ENCODE data around the gene PPM1M. TPM values are rescaled to one million over a fixed set of nuclear protein-coding genes. Genes with fewer than 3 reads are reported as not detected.
A peak's percentile ranks its signal among the peaks of the same experiment; 100 is the strongest.

PPM1M gene
- total RNA-seq, 1 experiment from 2014 or later, result 1.4 TPM

DNA sequence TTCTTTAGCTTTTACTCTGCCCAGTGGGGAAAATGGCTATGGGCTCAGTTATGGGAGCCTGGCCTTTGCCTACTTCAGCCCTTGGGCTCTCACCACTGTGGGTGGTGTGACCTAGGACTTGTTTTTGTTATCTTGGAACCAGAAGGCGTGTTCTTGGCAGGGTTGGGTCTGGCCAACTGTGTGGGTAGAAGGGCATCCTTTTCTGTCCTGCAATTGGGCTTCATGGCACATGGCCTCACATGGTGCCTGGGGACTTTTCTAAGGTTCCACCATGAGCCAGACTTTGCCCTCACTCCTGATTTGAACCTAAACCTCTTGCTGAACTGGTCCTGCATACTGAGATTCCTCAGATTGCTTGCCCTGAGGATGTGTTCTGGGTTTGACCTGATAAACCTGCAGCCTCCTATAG lies 43.8 kb downstream of the PPM1M start:
- in situ Hi-C loops (cut with HindIII; ENCODE audit: low sequenced_read_pairs), result no loop called here

DNA sequence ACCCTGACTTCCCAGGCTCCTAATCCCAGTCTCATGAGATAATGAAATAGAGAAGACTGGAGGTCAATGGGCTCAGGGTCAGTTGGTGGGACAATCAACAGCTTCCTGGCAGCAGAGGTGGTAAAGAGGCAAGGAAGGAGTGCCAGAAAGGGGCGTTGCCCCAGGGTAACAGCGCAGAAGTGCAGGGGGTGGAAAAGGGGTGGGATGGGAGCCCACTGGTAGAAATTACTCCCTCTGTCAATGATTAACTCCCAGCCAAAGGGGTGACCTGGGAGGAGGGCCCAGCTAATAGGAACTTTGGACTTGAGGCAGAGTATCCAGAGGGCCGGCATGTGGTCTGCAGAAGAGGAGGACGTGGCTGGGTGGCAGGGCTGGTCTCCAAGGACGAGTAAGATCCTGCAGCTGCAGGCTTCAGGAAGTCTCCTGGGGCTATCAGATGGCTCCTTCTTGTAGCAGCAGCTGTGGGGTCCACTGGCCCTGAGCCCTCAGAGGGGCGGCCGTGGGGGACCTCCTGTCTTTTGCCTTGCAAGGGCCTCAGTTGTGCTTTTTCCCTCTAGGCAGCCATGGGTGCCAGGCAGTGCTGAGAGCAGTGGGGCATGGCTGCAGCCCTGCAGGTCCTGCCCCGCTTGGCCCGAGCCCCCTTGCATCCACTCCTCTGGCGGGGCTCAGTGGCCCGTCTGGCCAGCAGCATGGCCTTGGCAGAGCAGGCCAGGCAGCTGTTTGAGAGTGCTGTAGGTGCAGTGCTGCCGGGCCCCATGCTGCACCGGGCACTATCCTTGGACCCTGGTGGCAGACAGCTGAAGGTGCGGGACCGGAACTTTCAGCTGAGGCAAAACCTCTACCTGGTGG lies 44.4 kb downstream of the PPM1M start:
- DNase-seq (ENCODE audit: low spot score), result no peak
- in situ Hi-C loops (cut with HindIII; ENCODE audit: low sequenced_read_pairs), result no loop called here

More for the DNA sequence above, 43.8 kb downstream of the PPM1M start:
- no peak for DNase-seq (ENCODE audit: low spot score)

DNA sequence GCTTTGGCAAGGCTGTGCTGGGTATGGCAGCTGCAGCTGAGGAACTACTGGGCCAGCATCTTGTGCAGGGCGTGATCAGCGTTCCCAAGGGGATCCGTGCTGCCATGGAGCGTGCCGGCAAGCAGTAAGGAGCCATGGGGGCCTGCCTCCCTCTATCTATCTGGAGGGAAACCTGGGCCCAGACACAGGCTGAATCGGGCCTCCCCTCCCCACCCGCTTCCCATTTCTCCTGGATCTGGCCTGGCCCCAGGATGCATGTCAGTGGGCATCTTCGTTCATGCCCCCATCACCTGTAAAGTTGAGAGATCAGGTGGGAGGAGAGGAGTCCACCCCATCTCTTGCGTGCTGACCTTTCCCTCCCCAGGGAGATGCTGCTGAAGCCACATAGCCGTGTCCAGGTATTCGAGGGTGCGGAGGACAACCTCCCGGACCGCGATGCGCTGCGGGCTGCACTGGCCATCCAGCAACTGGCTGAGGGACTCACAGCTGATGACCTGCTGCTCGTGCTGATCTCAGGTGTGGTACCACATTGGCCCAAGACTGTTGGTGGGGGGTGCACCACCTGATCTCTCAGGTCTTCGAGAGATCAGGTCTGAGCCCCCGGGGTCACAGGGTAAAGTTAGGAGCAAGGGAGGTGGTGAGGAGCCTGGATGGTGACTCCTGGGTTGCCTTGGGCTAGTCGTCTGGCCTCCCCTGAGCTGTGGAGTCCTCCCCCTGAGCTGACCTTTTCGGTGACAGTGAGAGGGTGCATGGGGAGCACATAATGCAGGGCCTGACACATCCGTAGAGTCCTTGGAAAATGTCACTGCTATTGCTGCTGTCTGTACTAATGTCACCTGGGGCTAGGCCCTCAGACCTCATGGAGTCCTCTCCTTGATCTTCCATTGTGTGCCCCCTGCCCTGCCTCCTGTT lies 45.3 kb downstream of the PPM1M start:
- in situ Hi-C loops (cut with HindIII; ENCODE audit: low sequenced_read_pairs), result no loop called here
- DNase-seq (ENCODE audit: low spot score), result no peak

DNA sequence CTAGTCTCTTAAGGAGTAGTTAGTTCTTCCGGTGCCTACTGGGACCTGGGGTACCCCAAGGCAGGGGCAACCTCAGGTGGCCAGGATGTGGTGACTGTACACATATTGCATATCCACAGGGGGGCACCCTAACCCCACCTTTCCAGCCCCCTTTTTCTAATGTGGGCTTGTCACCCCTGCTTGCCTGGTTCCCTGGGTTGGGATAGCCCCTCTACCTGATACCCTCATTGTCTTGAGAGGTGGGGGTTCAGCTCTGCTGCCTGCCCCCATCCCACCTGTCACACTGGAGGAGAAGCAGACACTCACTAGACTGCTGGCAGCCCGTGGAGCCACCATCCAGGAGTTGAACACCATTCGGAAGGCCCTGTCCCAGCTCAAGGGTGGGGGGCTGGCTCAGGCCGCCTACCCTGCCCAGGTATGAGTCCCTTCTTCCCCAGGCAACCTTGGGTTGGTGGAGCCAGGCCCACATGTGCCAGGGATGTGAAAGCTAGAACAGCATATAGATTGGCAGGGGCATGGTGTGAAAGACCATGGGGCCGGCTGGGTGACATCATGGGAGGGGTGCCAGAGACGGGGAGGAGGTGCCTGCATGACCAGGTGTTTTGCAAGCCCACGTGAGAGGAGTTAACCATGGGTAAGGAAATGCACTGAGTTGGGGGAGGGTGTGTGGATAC lies 46.1 kb downstream of the PPM1M start:
- in situ Hi-C loops (cut with HindIII; ENCODE audit: low sequenced_read_pairs), result no loop called here
- peak; percentile 33 for DNase-seq (ENCODE audit: low spot score)

DNA sequence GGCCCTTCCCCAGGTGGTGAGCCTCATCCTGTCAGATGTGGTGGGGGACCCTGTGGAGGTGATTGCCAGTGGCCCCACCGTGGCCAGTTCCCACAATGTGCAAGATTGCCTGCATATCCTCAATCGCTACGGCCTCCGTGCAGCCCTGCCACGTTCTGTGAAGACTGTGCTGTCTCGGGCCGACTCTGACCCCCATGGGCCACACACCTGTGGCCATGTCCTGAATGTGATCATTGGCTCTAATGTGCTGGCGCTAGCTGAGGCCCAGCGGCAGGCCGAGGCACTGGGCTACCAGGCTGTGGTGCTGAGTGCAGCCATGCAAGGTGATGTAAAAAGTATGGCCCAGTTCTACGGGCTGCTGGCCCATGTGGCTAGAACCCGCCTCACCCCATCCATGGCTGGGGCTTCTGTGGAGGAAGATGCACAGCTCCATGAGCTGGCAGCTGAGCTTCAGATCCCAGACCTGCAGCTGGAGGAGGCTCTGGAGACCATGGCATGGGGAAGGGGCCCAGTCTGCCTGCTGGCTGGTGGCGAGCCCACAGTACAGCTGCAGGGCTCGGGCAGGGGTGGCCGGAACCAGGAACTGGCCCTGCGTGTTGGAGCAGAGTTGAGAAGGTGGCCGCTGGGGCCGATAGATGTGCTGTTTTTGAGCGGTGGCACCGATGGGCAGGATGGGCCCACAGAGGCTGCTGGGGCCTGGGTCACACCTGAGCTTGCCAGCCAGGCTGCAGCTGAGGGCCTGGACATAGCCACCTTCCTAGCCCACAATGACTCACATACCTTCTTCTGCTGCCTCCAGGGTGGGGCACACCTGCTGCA lies 46.9 kb downstream of the PPM1M start:
- no peak for DNase-seq (ENCODE audit: low spot score)
- in situ Hi-C loops (cut with HindIII; ENCODE audit: low sequenced_read_pairs), result no loop called here

DNA sequence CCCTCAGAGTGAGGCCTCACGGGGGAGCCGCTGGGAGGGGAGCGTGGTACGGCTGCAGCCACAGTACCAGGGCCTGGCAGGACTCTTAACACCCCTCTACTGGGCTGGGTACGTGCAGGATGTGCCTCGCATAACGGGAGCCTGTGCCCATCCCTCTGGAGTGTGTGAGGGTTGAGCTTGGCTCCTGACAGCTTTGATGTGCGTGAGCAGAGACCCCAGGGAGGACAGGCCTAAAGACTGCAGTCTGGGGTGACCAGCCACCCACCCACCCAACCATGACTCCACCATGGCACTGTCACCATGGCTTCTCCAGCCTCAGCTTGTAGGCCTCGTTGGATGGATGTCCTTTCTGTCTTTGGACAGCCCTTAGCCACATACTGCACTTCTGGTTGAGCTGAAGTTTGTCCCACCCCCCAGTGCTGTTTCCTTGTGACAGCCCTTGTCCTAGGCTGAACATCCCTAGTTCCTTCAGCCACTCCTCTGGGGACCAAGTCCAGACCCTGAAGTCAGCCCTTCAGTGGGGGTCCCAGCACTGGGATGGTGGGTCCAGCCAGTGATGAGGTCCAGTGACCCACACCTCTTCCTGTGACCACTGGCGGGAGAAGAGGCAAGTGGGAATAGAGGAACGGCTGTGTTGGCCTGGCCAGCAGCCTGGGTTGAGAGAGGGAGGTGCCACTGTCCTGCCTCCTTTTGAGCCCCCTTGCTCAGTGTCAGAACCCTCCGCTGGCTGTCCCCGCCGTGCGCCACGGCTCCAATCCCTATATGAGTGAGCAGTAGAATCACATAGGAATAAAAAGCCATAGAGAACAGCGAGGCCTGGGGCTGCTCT lies 48.1 kb downstream of the PPM1M start:
- DNase-seq (ENCODE audit: low spot score), result no peak
- in situ Hi-C loops (cut with HindIII; ENCODE audit: low sequenced_read_pairs), result no loop called here

DNA sequence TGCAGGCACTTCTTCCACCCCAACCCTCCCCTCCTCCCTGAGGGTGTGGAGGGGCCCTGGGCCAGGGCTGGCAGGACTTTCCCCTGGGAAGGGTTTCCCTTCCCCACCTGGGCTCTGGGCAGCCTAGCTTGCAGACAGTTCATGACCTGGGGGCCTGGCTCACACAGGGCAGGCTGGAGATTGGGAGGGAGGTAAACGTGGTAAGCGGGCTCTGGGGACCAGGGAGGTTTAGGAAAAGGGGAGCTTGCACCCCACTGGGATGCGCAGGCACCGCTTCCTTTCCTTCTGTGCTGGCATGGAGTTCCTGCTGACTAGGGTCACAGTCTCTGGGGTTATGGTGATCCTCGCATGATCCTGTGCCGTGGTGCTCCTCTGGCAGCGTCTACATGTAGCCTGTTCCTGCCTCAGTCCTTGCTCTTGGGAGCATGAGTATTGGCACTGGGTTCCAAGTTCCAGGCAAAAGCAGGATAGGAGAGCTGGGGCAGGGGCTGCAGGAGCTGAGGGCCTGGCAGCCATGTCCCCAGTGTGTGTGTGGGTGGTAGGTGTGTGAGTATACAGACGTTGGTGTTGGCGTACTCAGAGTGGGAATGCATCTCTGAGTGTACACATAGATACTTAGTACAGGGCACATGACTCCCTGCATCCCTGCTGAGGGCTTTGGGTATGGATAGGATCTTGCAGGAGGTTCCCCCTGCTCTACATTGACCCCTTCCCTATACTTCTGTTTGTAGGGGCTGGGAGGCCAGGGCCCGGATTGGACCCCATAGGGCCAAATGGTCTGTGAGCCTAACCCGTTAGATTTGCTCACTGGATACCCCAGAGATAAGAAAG lies 49.0 kb downstream of the PPM1M start:
- DNase-seq (ENCODE audit: low spot score), result no peak
- in situ Hi-C loops (cut with HindIII; ENCODE audit: low sequenced_read_pairs), result no loop called here

DNA sequence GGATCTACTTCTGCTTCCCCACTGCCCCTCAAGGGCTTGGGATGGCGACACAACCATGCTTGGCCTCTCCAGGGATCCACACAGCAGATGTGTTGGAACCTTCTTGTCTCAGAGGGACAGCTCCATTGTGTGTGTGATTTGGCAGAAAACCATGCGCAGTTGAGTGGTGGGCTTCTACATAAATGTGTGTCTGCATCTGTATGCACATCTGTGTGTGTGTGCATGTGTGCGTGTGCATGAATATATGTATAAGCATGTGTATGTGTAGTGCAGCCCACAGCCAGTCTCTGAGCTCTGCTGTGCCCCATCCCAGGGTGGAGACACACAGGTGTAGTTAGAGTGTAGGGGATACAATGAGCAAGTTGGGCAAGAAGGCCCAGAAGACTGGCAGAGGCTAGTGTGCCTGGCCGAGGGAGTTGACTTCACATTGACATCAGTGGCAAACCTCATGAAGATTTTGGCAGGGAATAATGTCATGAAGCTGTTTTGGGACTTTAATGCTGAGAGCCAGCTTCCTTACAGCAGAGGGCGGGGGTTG lies 50.2 kb downstream of the PPM1M start:
- in situ Hi-C loops (cut with HindIII; ENCODE audit: low sequenced_read_pairs), result no loop called here
- DNase-seq (ENCODE audit: low spot score), result no peak

DNA sequence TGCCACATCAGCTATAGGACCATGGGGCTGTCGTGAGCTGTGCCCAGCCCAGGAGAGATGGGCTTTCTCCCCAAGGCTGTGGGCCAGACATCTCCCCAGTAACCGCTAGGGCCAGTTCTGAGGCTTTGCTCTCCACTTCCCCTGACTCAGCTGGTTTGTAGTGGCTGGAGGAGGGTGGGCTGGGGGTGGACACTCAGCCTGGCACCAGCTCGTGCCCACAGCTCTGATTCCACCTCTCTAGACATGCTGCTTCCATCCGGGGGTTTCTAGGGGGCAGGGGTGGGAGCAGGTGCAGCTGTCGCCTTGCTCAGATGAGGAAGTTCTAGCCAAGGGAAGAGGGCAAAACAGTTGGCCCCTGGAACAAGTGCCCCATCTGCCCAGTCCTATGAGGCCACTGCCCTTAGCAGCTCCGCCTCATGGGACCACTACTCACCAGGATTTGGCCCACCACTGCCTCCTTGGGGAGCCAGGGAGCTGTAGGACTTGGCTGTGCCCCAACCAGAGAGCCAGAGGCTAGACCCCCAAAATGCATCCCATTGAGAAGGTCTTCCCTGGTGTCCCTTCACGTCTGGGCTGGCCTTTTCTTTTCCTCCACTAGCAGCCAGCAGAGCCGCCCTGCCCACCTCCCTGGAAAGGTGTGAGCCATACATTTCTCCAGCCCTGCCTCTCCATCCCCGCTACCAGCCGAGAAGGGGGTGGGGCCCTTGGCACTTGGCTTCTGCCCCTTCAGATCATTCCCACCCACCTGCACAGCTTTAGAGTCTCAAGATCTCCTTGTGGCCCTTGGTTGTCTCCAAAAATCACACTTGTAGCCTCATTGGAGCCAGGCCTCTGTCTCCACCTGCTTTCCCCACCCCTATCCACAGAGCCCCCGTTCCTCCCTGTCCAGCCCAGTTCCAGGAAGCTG lies 51.9 kb downstream of the PPM1M start:
- DNase-seq (ENCODE audit: low spot score), result no peak
- in situ Hi-C loops (cut with HindIII; ENCODE audit: low sequenced_read_pairs), result no loop called here

DNA sequence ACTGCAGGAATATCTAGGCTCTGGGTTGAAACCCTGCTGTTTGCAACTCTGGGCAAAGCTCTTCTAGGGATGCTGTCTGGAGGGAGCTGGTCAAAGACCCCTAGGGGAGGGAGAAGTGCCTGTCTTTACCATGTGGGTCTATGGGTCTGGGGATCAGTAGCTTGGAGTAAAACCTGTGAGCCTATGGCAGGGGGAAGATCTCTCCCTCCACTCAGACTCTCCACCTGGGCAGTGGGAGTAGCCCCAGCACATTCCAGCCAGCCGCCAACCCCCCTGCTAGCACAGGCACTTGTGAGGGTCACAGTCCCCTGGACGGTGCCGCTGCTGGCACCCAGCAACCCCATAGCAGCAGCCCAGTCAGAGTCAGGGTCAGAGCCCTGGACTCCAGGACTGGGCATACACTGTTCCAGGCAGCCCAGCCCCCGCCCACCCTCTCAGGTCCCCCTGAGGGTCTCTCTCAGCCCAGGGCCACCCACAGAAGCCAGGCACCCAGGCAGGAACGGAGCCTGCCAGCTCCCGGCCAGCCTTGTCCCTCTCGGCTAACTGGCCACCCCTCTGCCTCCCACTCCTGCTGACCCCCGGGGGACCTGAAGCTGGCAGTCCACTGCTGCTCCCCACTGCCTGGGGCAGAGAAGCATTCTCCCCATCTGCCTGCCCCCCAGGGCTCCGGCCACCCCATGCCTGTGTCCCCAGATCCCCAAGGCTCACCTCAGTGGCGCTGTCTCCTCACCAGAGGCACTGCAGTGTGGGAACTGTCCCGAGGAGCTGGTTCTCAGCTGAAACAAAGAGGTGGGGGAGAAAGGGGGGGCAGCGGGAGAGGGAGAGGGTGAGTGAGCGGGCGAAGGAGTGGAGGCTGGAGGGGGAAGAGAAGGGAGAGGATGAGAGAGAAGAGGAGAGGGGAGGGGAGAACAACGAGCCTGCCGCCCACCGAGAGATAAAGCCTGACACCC lies 52.9 kb downstream of the PPM1M start:
- in situ Hi-C loops (cut with HindIII; ENCODE audit: low sequenced_read_pairs), result no loop called here
- DNase-seq (ENCODE audit: low spot score), result no peak

DNA sequence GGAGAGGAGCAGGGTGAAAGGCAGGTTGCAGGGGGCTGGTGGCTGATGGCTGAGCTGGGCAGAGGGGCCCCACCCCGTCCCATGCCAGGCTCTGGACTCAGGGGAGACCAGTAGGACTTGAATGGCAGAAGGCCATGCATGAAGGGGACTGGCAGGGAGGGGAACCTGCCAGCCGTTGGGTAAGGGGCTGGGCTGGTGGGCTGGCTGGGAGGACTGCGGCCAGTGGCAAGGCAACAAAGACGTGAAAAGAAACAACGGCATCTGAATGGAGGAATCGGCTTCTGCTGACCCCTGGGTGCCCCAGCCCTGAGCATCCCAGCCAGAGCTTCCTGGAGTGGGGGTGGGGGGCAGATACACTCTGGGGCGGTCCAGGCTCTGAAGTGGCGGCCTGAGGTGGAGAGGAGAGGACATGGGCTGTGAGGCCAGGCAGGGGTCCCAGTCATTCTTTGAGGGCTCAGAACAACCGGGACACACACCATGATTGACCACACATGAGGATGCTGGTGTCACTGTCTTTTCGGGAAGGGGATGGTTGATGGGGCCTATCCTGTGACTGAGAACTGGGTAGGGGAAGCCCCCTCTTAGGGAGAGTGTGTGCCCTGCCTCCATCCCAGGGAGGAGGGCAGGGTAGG lies 53.8 kb downstream of the PPM1M start:
- in situ Hi-C loops (cut with HindIII; ENCODE audit: low sequenced_read_pairs), result no loop called here
- DNase-seq (ENCODE audit: low spot score), result no peak

All from G401 (cell line).